H1 (cell line): ENCODE data around the gene OS9. TPM values are rescaled to one million over a fixed set of nuclear protein-coding genes. Genes with fewer than 3 reads are reported as not detected.

Source experiments
- POLR2AphosphoS5 ChIP-seq: IDR thresholded peaks from 2 replicates; pipeline ENCODE4 v1.6.1; 2011; ENCODE audit warnings: low read depth, low read length
- polyA plus RNA-seq, 7 experiments: library from polyadenylated mRNA; depleted of rRNA in 3 of 7; stranded (reverse) in 5 of 7; unstranded in 2 of 7; fragments of >200 nt in 5 of 7; fragments of 200-250 nt in 2 of 7; gene quantifications; 1 replicate in 5 of 7; 2 replicates in 1 of 7; 4 replicates in 1 of 7; pipeline versions ENCODE4 v1.2.1 to v1.2.3, GENCODE V29; 2011 to 2013; ENCODE audit warnings: missing spikeins in 2 of 7, mixed read lengths in 2 of 7
- total RNA-seq: library from RNA; stranded (reverse); fragmentation: NEBNext Ultra II Directional; extraction: Animal tissue kit (Norgen Biotek cat#: 25700); gene quantifications from 2 replicates; pipeline ENCODE4 v1.2.1, GENCODE V29; 2021

The OS9 gene
- total and polyA plus RNA-seq, 2 of the 8 experiments (the other 6 are each of a cell fraction or from before 2014, with no cell fraction given) = 71.0 to 108 TPM

- no peak for TF ChIP-seq POLR2AphosphoS5
Measured at GRCh38 chr12:57672801-57673200, 21.1 kb upstream of the OS9 start (continued).
